Ishikawa (cell line): ENCODE results near the gene KLHL14.

Experiments used
- CEBPB ChIP-seq: IDR thresholded peaks from 2 replicates; pipeline ENCODE4 v1.6.1; 2012
- CREB1 ChIP-seq: IDR thresholded peaks from 2 replicates; pipeline ENCODE4 v1.6.1; 2012; ENCODE audit warnings: low read depth
- EGR1 ChIP-seq: IDR thresholded peaks from 2 replicates; pipeline ENCODE4 v1.6.1; 2012
- EP300 ChIP-seq: IDR thresholded peaks from 2 replicates; pipeline ENCODE4 v1.6.1; 2012; ENCODE audit warnings: borderline replicate concordance
- FOXM1 ChIP-seq: IDR thresholded peaks from 2 replicates; pipeline ENCODE4 v1.6.1; 2012; ENCODE audit warnings: low read depth, borderline replicate concordance
- MAX ChIP-seq: IDR thresholded peaks from 2 replicates; pipeline ENCODE4 v1.6.1; 2012
- RAD21 ChIP-seq: IDR thresholded peaks from 2 replicates; pipeline ENCODE4 v1.6.1; 2012; ENCODE audit warnings: low read depth
- TAF1 ChIP-seq: IDR thresholded peaks from 2 replicates; pipeline ENCODE4 v1.6.1; 2012; ENCODE audit warnings: low read depth, mild to moderate bottlenecking
- TCF12 ChIP-seq: IDR thresholded peaks from 2 replicates; pipeline ENCODE4 v1.6.1; 2012; ENCODE audit warnings: low read depth
- TEAD4 ChIP-seq: IDR thresholded peaks from 2 replicates; pipeline ENCODE4 v1.6.1; 2012
- YY1 ChIP-seq: IDR thresholded peaks from 2 replicates; pipeline ENCODE4 v1.6.1; 2012; ENCODE audit warnings: low read depth
- TF ChIP-seq, protein P1 (sequence below): IDR thresholded peaks from 2 replicates; pipeline ENCODE4 v1.6.1; 2012
- TF ChIP-seq, protein P2 (sequence below): IDR thresholded peaks from 2 replicates; pipeline ENCODE4 v1.6.1; 2012; ENCODE audit warnings: low read depth, mild to moderate bottlenecking

Gene KLHL14

DNA sequence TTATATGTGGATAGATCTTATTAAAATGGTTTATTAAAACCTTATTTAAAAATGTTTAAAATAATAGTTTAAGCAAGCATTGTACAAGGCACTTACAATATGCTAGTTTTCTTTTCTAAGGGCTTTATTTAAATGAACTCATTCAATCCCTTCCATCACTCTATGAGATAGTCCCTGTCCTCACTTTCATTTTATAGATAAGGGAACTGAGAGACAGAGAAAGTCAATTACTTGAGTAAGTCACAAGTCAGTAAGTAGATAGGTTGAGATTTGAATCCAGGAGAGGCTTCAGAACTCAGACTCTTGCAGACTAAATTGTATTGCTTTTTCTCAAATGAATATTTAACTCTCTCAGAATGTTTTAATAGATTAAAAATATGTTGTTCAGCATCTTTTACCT lies 95.2 kb downstream of the KLHL14 start:
- TF ChIP-seq, protein P1, sequence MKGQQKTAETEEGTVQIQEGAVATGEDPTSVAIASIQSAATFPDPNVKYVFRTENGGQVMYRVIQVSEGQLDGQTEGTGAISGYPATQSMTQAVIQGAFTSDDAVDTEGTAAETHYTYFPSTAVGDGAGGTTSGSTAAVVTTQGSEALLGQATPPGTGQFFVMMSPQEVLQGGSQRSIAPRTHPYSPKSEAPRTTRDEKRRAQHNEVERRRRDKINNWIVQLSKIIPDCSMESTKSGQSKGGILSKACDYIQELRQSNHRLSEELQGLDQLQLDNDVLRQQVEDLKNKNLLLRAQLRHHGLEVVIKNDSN = no peak
- TF ChIP-seq TEAD4 (no peak), CREB1 (no peak)

- TF ChIP-seq MAX (no peak), TEAD4 (no peak), CREB1 (no peak), TCF12 (no peak), RAD21 (peak; percentile 42)
Measured at GRCh38 chr18:32674491-32674890, 98.3 kb downstream of the KLHL14 start.

DNA sequence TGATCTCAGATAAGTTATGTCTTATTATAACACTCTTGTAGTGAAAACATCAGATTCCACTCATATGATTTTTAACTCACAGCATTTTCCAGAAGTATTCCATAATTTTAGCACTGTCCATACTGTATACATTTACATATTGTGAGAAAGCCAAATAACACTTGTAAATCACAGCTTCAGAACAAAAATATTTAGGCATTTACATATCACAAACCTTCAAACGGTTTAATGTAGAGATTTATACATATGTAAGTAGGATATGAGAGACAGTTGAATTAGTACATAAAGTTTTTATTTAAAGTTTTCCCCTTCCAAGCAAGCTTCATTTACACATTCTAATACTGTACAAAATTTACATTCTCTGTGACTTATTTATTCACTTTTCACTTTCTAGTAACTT lies 100.4 kb downstream of the KLHL14 start:
- TF ChIP-seq CREB1 (no peak), FOXM1 (no peak), TEAD4 (no peak), EP300 (no peak), TAF1 (no peak), YY1 (no peak)
- TF ChIP-seq, protein P1 = no peak
- TF ChIP-seq, protein P2, sequence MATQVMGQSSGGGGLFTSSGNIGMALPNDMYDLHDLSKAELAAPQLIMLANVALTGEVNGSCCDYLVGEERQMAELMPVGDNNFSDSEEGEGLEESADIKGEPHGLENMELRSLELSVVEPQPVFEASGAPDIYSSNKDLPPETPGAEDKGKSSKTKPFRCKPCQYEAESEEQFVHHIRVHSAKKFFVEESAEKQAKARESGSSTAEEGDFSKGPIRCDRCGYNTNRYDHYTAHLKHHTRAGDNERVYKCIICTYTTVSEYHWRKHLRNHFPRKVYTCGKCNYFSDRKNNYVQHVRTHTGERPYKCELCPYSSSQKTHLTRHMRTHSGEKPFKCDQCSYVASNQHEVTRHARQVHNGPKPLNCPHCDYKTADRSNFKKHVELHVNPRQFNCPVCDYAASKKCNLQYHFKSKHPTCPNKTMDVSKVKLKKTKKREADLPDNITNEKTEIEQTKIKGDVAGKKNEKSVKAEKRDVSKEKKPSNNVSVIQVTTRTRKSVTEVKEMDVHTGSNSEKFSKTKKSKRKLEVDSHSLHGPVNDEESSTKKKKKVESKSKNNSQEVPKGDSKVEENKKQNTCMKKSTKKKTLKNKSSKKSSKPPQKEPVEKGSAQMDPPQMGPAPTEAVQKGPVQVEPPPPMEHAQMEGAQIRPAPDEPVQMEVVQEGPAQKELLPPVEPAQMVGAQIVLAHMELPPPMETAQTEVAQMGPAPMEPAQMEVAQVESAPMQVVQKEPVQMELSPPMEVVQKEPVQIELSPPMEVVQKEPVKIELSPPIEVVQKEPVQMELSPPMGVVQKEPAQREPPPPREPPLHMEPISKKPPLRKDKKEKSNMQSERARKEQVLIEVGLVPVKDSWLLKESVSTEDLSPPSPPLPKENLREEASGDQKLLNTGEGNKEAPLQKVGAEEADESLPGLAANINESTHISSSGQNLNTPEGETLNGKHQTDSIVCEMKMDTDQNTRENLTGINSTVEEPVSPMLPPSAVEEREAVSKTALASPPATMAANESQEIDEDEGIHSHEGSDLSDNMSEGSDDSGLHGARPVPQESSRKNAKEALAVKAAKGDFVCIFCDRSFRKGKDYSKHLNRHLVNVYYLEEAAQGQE = no peak

GRCh38 chr18:32670727-32671126 lies 102.1 kb downstream of the KLHL14 start:
- no peak for TF ChIP-seq TCF12

GRCh38 chr18:32669549-32670165 lies 103.2 kb downstream of the KLHL14 start:
- peak; percentile 41; the same call in 1 of the 2 replicates for TF ChIP-seq RAD21
- TF ChIP-seq, protein P1 = no peak

DNA sequence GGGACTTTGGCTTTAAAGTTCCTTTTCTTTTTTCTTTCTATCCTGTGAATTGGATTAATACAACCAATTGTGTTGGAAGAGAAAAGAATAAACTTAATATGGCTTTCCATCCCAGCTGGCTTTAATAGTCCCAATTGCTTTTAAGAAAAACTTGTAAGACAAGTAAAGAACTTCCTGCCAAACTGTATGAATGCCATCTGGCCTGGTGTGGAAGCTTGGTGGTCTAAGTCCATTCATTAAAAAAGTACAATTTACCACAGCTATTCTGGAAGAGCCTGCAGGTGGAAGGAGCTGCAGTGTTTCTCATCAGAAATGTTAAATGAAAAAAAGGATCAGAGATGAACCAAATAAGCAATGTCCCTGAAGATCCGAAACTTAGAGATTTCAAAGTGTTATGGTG lies 103.9 kb downstream of the KLHL14 start:
- TF ChIP-seq CEBPB (no peak), EP300 (no peak), CREB1 (no peak), MAX (no peak), FOXM1 (no peak), EGR1 (no peak), TEAD4 (no peak)
- TF ChIP-seq, protein P2 = no peak
- TF ChIP-seq, protein P1 = no peak
